Measurements from ENCODE around the gene PCDH17. TPM values are rescaled to one million over a fixed set of nuclear protein-coding genes. Genes with fewer than 3 reads are reported as not detected.

PCDH17 gene
- total and polyA plus RNA-seq, 7 donors: under 0.01 to 5.0 (median 2.8) TPM

- Histone ChIP-seq H3K36me3 (no peaks in the 10 kb centered on the region), H3K27me3 (peaks cover 8 to 20% (median 14%) of the 10 kb centered on the region in 3 donors), H3K9me3 (no peaks in the 10 kb centered on the region), H3K4me3 (no peak overlapping the region), H3K27ac (no peak overlapping the region), H3K4me1 (no peaks in the 10 kb centered on the region)
- WGBS, 2 donors: 62 to 82% methylated on average over 4 of the region's 4 CpGs
- no peak for DNase-seq
- TF ChIP-seq POLR2A (IDR thresholded peaks at IDR 0.05): no peak
- TF ChIP-seq POLR2AphosphoS5 (IDR thresholded peaks at IDR 0.05): no peak
- no peak for TF ChIP-seq EP300 (IDR thresholded peaks at IDR 0.05)
- no peak for TF ChIP-seq CTCF (IDR thresholded peaks at IDR 0.05)
- intact Hi-C loops (cut with DNase I): no loop called here
These were observed 6.8 kb downstream of the PCDH17 start for GRCh38 chr13:57638186-57638890.

GRCh38 chr13:57640607-57641006 is 9.1 kb downstream of the PCDH17 start:
- intact Hi-C loops (cut with DNase I): no loop called here
- Histone ChIP-seq H3K4me1 (no peaks in the 10 kb centered on the region), H3K27ac (no peak overlapping the region), H3K27me3 (no peaks in the 10 kb centered on the region), H3K9me3 (no peaks in the 10 kb centered on the region), H3K4me3 (no peak overlapping the region), H3K36me3 (no peaks in the 10 kb centered on the region)
- DNase-seq: no peak
- no peak for TF ChIP-seq EP300 (IDR thresholded peaks at IDR 0.05)
- no peak for TF ChIP-seq POLR2A (IDR thresholded peaks at IDR 0.05)
- TF ChIP-seq POLR2AphosphoS5 (IDR thresholded peaks at IDR 0.05): no peak
- 72 to 88% methylated on average over 4 of the region's 4 CpGs for WGBS, 2 donors

- no peaks in the 10 kb centered on the region for H3K9me3 ChIP-seq
- H3K36me3 ChIP-seq: no peaks in the 10 kb centered on the region
- H3K27me3 ChIP-seq: no peaks in the 10 kb centered on the region
- no peak overlapping the region for H3K27ac ChIP-seq
- H3K4me3 ChIP-seq: no peak overlapping the region
- TF ChIP-seq POLR2AphosphoS5 (IDR thresholded peaks at IDR 0.05) (no peak), CTCF (IDR thresholded peaks at IDR 0.05) (no peak), POLR2A (IDR thresholded peaks at IDR 0.05) (no peak), EP300 (IDR thresholded peaks at IDR 0.05) (no peak)
- intact Hi-C loops (cut with DNase I): no loop called here
- no peak for DNase-seq
- H3K4me1 ChIP-seq: no peaks in the 10 kb centered on the region
- 75 to 76% methylated on average over 3 of the region's 3 CpGs for WGBS, 2 donors
These were observed 9.5 kb downstream of the PCDH17 start for GRCh38 chr13:57641051-57641450.

GRCh38 chr13:57644106-57644505 is 12.6 kb downstream of the PCDH17 start:
- 68 to 80% methylated on average over 3 of the region's 3 CpGs for WGBS, 2 donors
- intact Hi-C loops (cut with DNase I): no loop called here
- Histone ChIP-seq H3K4me1 (no peaks in the 10 kb centered on the region), H3K9me3 (no peaks in the 10 kb centered on the region), H3K27ac (no peak overlapping the region), H3K27me3 (no peaks in the 10 kb centered on the region), H3K4me3 (no peak overlapping the region), H3K36me3 (no peaks in the 10 kb centered on the region)
- TF ChIP-seq EP300 (IDR thresholded peaks at IDR 0.05) (no peak), POLR2AphosphoS5 (IDR thresholded peaks at IDR 0.05) (no peak), POLR2A (IDR thresholded peaks at IDR 0.05) (no peak), CTCF (IDR thresholded peaks at IDR 0.05) (no peak)
- no peak for DNase-seq

- intact Hi-C loops (cut with DNase I): no loop called here
- H3K4me1 ChIP-seq: no peaks in the 10 kb centered on the region
- H3K36me3 ChIP-seq: no peaks in the 10 kb centered on the region
- DNase-seq: no peak
- no peak overlapping the region for H3K4me3 ChIP-seq
- TF ChIP-seq CTCF (IDR thresholded peaks at IDR 0.05): no peak
- TF ChIP-seq POLR2AphosphoS5 (IDR thresholded peaks at IDR 0.05): no peak
- no peak for TF ChIP-seq EP300 (IDR thresholded peaks at IDR 0.05)
- TF ChIP-seq POLR2A (IDR thresholded peaks at IDR 0.05): no peak
- 33 to 61% methylated on average over 6 of the region's 6 CpGs for WGBS, 2 donors
- no peaks in the 10 kb centered on the region for H3K27me3 ChIP-seq
- H3K9me3 ChIP-seq: no peaks in the 10 kb centered on the region
- no peak overlapping the region for H3K27ac ChIP-seq
These were observed 21.9 kb downstream of the PCDH17 start for GRCh38 chr13:57653229-57653989.
